Kidney epithelial cell (primary cell): ENCODE measurements around the gene SMIM21. TPM values are rescaled to one million over a fixed set of nuclear protein-coding genes. Genes with fewer than 3 reads are reported as not detected.

Experiments used
- DNase-seq: peaks from one replicate; pipeline ENCODE4 v3.0.0-alpha.2; 2010; ENCODE audit warnings: low read depth
- H3K27me3 ChIP-seq: 2 replicates; pipeline ENCODE4 v1.6.0; 2011; ENCODE audit warnings: low read length; ENCODE audit not compliant: control insufficient read depth, insufficient read depth
- H3K36me3 ChIP-seq: 2 replicates; pipeline ENCODE4 v1.5.1; 2011; ENCODE audit warnings: low read length; ENCODE audit not compliant: control insufficient read depth, insufficient read depth
- H3K4me3 ChIP-seq: 2 replicates; pipeline ENCODE4 v1.5.1; 2011; ENCODE audit warnings: low read depth, mild to moderate bottlenecking, control low read depth, low read length
- total RNA-seq: library from RNA; depleted of rRNA; stranded (reverse); fragments of >200 nt; gene quantifications from 2 replicates; pipeline ENCODE4 v1.2.3, GENCODE V29; 2015
- TF ChIP-seq, protein P1 (sequence below): IDR thresholded peaks from 2 replicates; pipeline ENCODE4 v1.5.1; 2011; ENCODE audit warnings: mild to moderate bottlenecking, moderate library complexity, low read length, control low read depth, inconsistent platforms; ENCODE audit not compliant: insufficient read depth, poor library complexity, severe bottlenecking

The SMIM21 gene
- total RNA-seq, 1 donor from 2014 or later: not detected

- DNase-seq: no peak
- no peak overlapping the region for H3K4me3 ChIP-seq
- no peaks in the 10 kb centered on the region for H3K27me3 ChIP-seq
- TF ChIP-seq, protein P1, sequence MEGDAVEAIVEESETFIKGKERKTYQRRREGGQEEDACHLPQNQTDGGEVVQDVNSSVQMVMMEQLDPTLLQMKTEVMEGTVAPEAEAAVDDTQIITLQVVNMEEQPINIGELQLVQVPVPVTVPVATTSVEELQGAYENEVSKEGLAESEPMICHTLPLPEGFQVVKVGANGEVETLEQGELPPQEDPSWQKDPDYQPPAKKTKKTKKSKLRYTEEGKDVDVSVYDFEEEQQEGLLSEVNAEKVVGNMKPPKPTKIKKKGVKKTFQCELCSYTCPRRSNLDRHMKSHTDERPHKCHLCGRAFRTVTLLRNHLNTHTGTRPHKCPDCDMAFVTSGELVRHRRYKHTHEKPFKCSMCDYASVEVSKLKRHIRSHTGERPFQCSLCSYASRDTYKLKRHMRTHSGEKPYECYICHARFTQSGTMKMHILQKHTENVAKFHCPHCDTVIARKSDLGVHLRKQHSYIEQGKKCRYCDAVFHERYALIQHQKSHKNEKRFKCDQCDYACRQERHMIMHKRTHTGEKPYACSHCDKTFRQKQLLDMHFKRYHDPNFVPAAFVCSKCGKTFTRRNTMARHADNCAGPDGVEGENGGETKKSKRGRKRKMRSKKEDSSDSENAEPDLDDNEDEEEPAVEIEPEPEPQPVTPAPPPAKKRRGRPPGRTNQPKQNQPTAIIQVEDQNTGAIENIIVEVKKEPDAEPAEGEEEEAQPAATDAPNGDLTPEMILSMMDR: no peak
- no peaks in the 10 kb centered on the region for H3K36me3 ChIP-seq
Observed at GRCh38 chr18:75363446-75364225, 63.9 kb downstream of the SMIM21 start.

DNA sequence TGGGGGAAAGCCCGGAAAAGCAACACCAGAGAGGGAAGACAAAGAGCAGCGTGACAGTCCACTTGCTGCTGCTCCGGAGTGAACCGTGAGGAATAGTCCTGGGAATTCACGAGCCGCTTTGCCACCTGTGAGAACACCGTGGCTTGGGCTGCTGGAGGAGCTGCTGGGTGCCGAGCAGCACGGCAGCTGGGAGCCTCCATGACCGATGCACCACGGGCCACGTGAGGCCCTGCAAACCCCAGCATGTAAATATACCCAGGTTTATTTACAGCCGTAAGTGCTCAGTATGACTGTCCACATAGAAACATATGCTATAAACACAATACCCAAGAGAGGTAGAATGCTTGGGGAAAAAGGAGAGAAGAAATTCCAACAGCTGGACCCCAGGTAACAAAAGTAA is 65.1 kb downstream of the SMIM21 start:
- Histone ChIP-seq H3K36me3 (no peaks in the 10 kb centered on the region), H3K4me3 (no peak overlapping the region), H3K27me3 (no peaks in the 10 kb centered on the region)
- DNase-seq: no peak
- TF ChIP-seq, protein P1: no peak

DNA sequence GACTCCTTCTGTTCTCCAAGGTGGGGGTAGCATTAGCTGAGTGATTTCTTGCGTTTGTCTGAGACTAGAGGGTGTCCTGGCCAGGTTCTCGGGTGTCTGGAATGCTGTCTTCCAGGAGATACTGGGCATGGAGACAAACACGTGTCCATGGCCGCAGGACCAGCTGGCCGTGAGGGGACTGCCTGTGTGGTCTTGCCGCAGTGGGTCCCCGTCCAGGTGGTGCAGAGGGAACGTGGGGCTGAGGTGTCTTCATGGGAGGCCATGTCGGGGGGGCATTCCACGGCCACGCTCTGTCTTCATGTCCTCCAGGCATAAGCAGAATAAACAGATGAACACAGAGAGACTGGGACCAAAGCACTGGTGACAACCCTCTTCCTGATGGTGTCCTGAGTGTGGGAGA is 66.6 kb downstream of the SMIM21 start:
- no peak for DNase-seq
- H3K27me3 ChIP-seq: no peaks in the 10 kb centered on the region
- TF ChIP-seq, protein P1: no peak

GRCh38 chr18:75360215-75360614 is 67.3 kb downstream of the SMIM21 start:
- H3K4me3 ChIP-seq: no peak overlapping the region
- no peak for DNase-seq
- H3K27me3 ChIP-seq: no peaks in the 10 kb centered on the region
- no peaks in the 10 kb centered on the region for H3K36me3 ChIP-seq
- TF ChIP-seq, protein P1: no peak

More for the DNA sequence above, 66.6 kb downstream of the SMIM21 start:
- H3K4me3 ChIP-seq: no peak overlapping the region
- no peaks in the 10 kb centered on the region for H3K36me3 ChIP-seq

Other genes with a start within 250 kb of the SMIM21 start
- 6.6 and 11.8 TPM in 2 replicates for gene PTGR3, start 218.6 kb downstream of the SMIM21 start, total RNA-seq
- gene TSHZ1, start 216.9 kb downstream of the SMIM21 start, total RNA-seq: 4.8 and 5.8 TPM in 2 replicates